Endodermal cell (in vitro differentiated cells): ENCODE results near the gene PVALB. TPM values are rescaled to one million over a fixed set of nuclear protein-coding genes. Genes with fewer than 3 reads are reported as not detected.

Experiments
- DNase-seq: peaks from one replicate; pipeline ENCODE4 v3.0.0-alpha.2; 2017
- H3K27ac ChIP-seq: 2 replicates; pipeline ENCODE4 v1.5.1; 2013; ENCODE audit warnings: mild to moderate bottlenecking, low read depth, low read length, moderate library complexity
- H3K27me3 ChIP-seq: 2 replicates; pipeline ENCODE4 v1.6.1; 2013; ENCODE audit warnings: mild to moderate bottlenecking, low read length, moderate library complexity; ENCODE audit not compliant: insufficient read depth, control insufficient read depth, poor library complexity, severe bottlenecking
- H3K36me3 ChIP-seq: 2 replicates; pipeline ENCODE4 v1.7.0; 2013; ENCODE audit warnings: mild to moderate bottlenecking, low read length, moderate library complexity; ENCODE audit not compliant: control insufficient read depth, insufficient read depth
- H3K4me1 ChIP-seq: one replicate; pipeline ENCODE4 v1.7.0; 2013; ENCODE audit warnings: low read length; ENCODE audit not compliant: control insufficient read depth, insufficient read depth
- H3K4me3 ChIP-seq: 2 replicates; pipeline ENCODE4 v1.5.1; 2013; ENCODE audit warnings: mild to moderate bottlenecking, low read length, moderate library complexity
- H3K9ac ChIP-seq: 2 replicates; pipeline ENCODE4 v1.6.1; 2013; ENCODE audit warnings: mild to moderate bottlenecking, low read length, moderate library complexity; ENCODE audit not compliant: poor library complexity, severe bottlenecking; ENCODE audit errors: extremely low read depth
- H3K9me3 ChIP-seq: 2 replicates; pipeline ENCODE4 v1.6.1; 2013; ENCODE audit warnings: mild to moderate bottlenecking, low read length, moderate library complexity; ENCODE audit not compliant: control insufficient read depth
- H3K27ac Mint-ChIP-seq: 2 replicates; pipeline ENCODE4 v1.8.0; 2020; ENCODE audit warnings: mixed read lengths
- H3K27me3 Mint-ChIP-seq: 2 replicates; pipeline ENCODE4 v1.8.0; 2021; ENCODE audit warnings: mild to moderate bottlenecking, mixed read lengths; ENCODE audit not compliant: insufficient read depth
- H3K36me3 Mint-ChIP-seq: 2 replicates; pipeline ENCODE4 v1.8.0; 2020; ENCODE audit warnings: low read depth, mixed read lengths
- H3K4me1 Mint-ChIP-seq: 2 replicates; pipeline ENCODE4 v1.8.0; 2020; ENCODE audit warnings: mixed read lengths
- H3K4me3 Mint-ChIP-seq: 2 replicates; pipeline ENCODE4 v1.8.0; 2020; ENCODE audit warnings: mild to moderate bottlenecking, moderate library complexity, mixed read lengths
- H3K9me3 Mint-ChIP-seq: 2 replicates; pipeline ENCODE4 v1.8.0; 2020; ENCODE audit warnings: mild to moderate bottlenecking, mixed read lengths
- CTCF ChIP-seq: fragments of 200-600 bp; sonication (generic); conservative IDR thresholded peaks from 2 replicates; pipeline ENCODE4 v1.5.0; 2021; ENCODE audit warnings: antibody characterized with exemption, mild to moderate bottlenecking
- WGBS, 2 experiments: methylation state at CpG; one replicate each; pipeline versions ENCODE4 v1.1.5 to v1.1.7; 2013; ENCODE audit warnings: missing lambda C conversion rate in 2 of 2, mixed read lengths in 1 of 2; ENCODE audit not compliant: insufficient coverage in 1 of 2, insufficient read length in 1 of 2; 5-methylcytosine and 5-hydroxymethylcytosine counted together
- total RNA-seq, 2 donors: library from RNA; stranded (reverse); fragmentation: NEBNext Ultra II Directional in 1 of 2; extraction: Animal tissue kit (Norgen Biotek cat#: 25700) in 1 of 2; gene quantifications; 2 replicates in 1 of 2; 3 replicates in 1 of 2; pipeline ENCODE4 v1.2.1, GENCODE V29; 2021

The PVALB gene
- total RNA-seq, 2 donors from 2014 or later, result not detected

GRCh38 chr22:36764641-36765040, 52.2 kb downstream of the PVALB start:
- no peaks in the 10 kb centered on the region for H3K9me3 Mint-ChIP-seq
- Histone ChIP-seq H3K27ac (no peak overlapping the region), H3K9me3 (no peaks in the 10 kb centered on the region), H3K36me3 (peaks cover 6% of the 10 kb centered on the region), H3K4me1 (no peaks in the 10 kb centered on the region), H3K4me3 (no peak overlapping the region), H3K9ac (no peak overlapping the region), H3K27me3 (no peaks in the 10 kb centered on the region)
- no peak overlapping the region for H3K27ac Mint-ChIP-seq
- WGBS, 2 experiments, result 93 to 100% methylated on average over 5 to 6 of the region's 6 CpGs
- H3K36me3 Mint-ChIP-seq, result peaks cover 37% of the 10 kb centered on the region
- H3K4me3 Mint-ChIP-seq, result no peak overlapping the region
- TF ChIP-seq CTCF, result no peak
- no peaks in the 10 kb centered on the region for H3K27me3 Mint-ChIP-seq
- DNase-seq, result peak; percentile 12
- H3K4me1 Mint-ChIP-seq, result no peaks in the 10 kb centered on the region

GRCh38 chr22:36764060-36764459, 52.8 kb downstream of the PVALB start:
- H3K27me3 ChIP-seq, result no peaks in the 10 kb centered on the region
- Mint-ChIP-seq H3K4me3 (no peak overlapping the region), H3K36me3 (peaks cover 37% of the 10 kb centered on the region), H3K27ac (no peak overlapping the region), H3K27me3 (no peaks in the 10 kb centered on the region), H3K4me1 (no peaks in the 10 kb centered on the region), H3K9me3 (no peaks in the 10 kb centered on the region)
- no peak for TF ChIP-seq CTCF
- no peak overlapping the region for H3K27ac ChIP-seq
- H3K36me3 ChIP-seq, result peaks cover 6% of the 10 kb centered on the region
- WGBS, 2 experiments, result 92 to 93% methylated on average over 8 to 9 of the region's 9 CpGs
- no peaks in the 10 kb centered on the region for H3K9me3 ChIP-seq
- H3K4me3 ChIP-seq, result no peak overlapping the region
- no peak for DNase-seq
- no peaks in the 10 kb centered on the region for H3K4me1 ChIP-seq
- H3K9ac ChIP-seq, result no peak overlapping the region

GRCh38 chr22:36763576-36763975, 53.3 kb downstream of the PVALB start:
- DNase-seq, result peak; percentile 8
- H3K4me1 Mint-ChIP-seq, result no peaks in the 10 kb centered on the region
- H3K36me3 Mint-ChIP-seq, result peaks cover 37% of the 10 kb centered on the region
- TF ChIP-seq CTCF, result no peak
- no peak overlapping the region for H3K4me3 ChIP-seq
- H3K4me1 ChIP-seq, result no peaks in the 10 kb centered on the region
- no peak overlapping the region for H3K4me3 Mint-ChIP-seq
- peaks cover 6% of the 10 kb centered on the region for H3K36me3 ChIP-seq
- 89 to 93% methylated on average over 8 of the region's 8 CpGs for WGBS, 2 experiments
- H3K27me3 ChIP-seq, result no peaks in the 10 kb centered on the region
- H3K27ac ChIP-seq, result no peak overlapping the region
- no peaks in the 10 kb centered on the region for H3K27me3 Mint-ChIP-seq
- no peaks in the 10 kb centered on the region for H3K9me3 Mint-ChIP-seq
- H3K27ac Mint-ChIP-seq, result no peak overlapping the region
- H3K9ac ChIP-seq, result no peak overlapping the region
- no peaks in the 10 kb centered on the region for H3K9me3 ChIP-seq
